Naive thymus-derived CD4-positive, alpha-beta T cell (primary cell): ENCODE measurements around the gene SIPA1L3. TPM values are rescaled to one million over a fixed set of nuclear protein-coding genes. Genes with fewer than 3 reads are reported as not detected.

Experiments
- ATAC-seq: fragments of 150-1000 bp; cut with Tn5 transposase; 2 replicates; pipeline ENCODE4 v1.10.0; 2021; ENCODE audit warnings: mild to moderate bottlenecking, moderate library complexity
- CTCF ChIA-PET: fragments of 350-600 bp; sonication (Branson Sonifier 250); formaldehyde crosslinking; loops from one replicate; lab custom pipeline; 2021; ENCODE audit warnings: antibody characterized with exemption; lab: Charles Lee
- POLR2A ChIA-PET: fragments of 350-600 bp; sonication (Branson Sonifier 250); formaldehyde crosslinking; loops from one replicate; lab custom pipeline; 2021; ENCODE audit warnings: antibody characterized with exemption, inconsistent platforms; lab: Charles Lee
- DNase-seq, 9 donors: peaks; one replicate each; pipeline versions ENCODE4 v3.0.0 to v3.0.0-alpha.2; 2020 to 2022; ENCODE audit warnings: mixed read lengths in 1 of 9
- H3K27ac ChIP-seq: one replicate; pipeline ENCODE4 v1.7.0; 2013; ENCODE audit warnings: mild to moderate bottlenecking, low read depth, low read length, moderate library complexity
- H3K27me3 ChIP-seq, 2 donors: one replicate each; pipeline ENCODE4 v1.7.0; 2013; ENCODE audit warnings: low read length in 2 of 2, mild to moderate bottlenecking in 2 of 2, moderate library complexity in 2 of 2; ENCODE audit not compliant: control insufficient read depth in 2 of 2, insufficient read depth in 2 of 2
- H3K36me3 ChIP-seq, 3 experiments: 1 replicate in 2 of 3; 2 replicates in 1 of 3; pipeline ENCODE4 v1.7.0; 2013; ENCODE audit warnings: low read length in 3 of 3, mild to moderate bottlenecking in 3 of 3, moderate library complexity in 1 of 3; ENCODE audit not compliant: insufficient read depth in 3 of 3, control insufficient read depth in 2 of 3
- H3K4me1 ChIP-seq, 2 donors: one replicate each; pipeline ENCODE4 v1.7.0; 2013; ENCODE audit warnings: low read length in 2 of 2, mild to moderate bottlenecking in 2 of 2, moderate library complexity in 1 of 2; ENCODE audit not compliant: control insufficient read depth in 2 of 2, insufficient read depth in 2 of 2
- H3K4me3 ChIP-seq: 2 replicates; pipeline ENCODE4 v1.7.0; 2013; ENCODE audit warnings: mild to moderate bottlenecking, low read length
- H3K9me3 ChIP-seq, 3 experiments: 1 replicate in 2 of 3; 2 replicates in 1 of 3; pipeline ENCODE4 v1.7.0; 2013; ENCODE audit warnings: low read length in 3 of 3; ENCODE audit not compliant: control insufficient read depth in 2 of 3
- H3K27ac Mint-ChIP-seq, 9 donors: one replicate each; pipeline ENCODE4 v1.8.0; 2020 to 2022; ENCODE audit warnings: mixed read lengths in 9 of 9, mild to moderate bottlenecking in 8 of 9, moderate library complexity in 5 of 9, inconsistent platforms in 2 of 9
- H3K27me3 Mint-ChIP-seq, 5 donors: one replicate each; pipeline ENCODE4 v1.8.0; 2021 to 2022; ENCODE audit warnings: mixed read lengths in 5 of 5, mild to moderate bottlenecking in 1 of 5
- H3K36me3 Mint-ChIP-seq, 5 donors: one replicate each; pipeline ENCODE4 v1.8.0; 2020 to 2022; ENCODE audit warnings: mixed read lengths in 5 of 5, mild to moderate bottlenecking in 3 of 5, inconsistent platforms in 1 of 5
- H3K4me1 Mint-ChIP-seq, 7 donors: one replicate each; pipeline ENCODE4 v1.8.0; 2020 to 2022; ENCODE audit warnings: mixed read lengths in 7 of 7, mild to moderate bottlenecking in 3 of 7, inconsistent platforms in 1 of 7
- H3K4me3 Mint-ChIP-seq, 10 donors: one replicate each; pipeline ENCODE4 v1.8.0; 2020 to 2022; ENCODE audit warnings: mild to moderate bottlenecking in 10 of 10, mixed read lengths in 10 of 10, moderate library complexity in 6 of 10, inconsistent platforms in 2 of 10
- H3K9me3 Mint-ChIP-seq, 11 donors: one replicate each; pipeline ENCODE4 v1.8.0; 2020 to 2022; ENCODE audit warnings: mixed read lengths in 11 of 11, mild to moderate bottlenecking in 4 of 11, inconsistent platforms in 1 of 11, moderate library complexity in 1 of 11
- intact Hi-C, 2 donors: fragments of 100-400 bp; cut with micrococcal nuclease; formaldehyde crosslinking; loops; one replicate each; pipeline ENCODE4 v1.15.1; 2023
- polyA plus RNA-seq, 2 donors: library from polyadenylated mRNA; unstranded; fragments of 300-500 nt; fragmentation: Illumina TruSeq; gene quantifications; one replicate each; pipeline ENCODE4 v1.2.3, GENCODE V29; 2021
- total RNA-seq, 6 experiments: library from RNA in 5 of 6; stranded (reverse) in 5 of 6; gene quantifications; 1 replicate in 5 of 6; 2 replicates in 1 of 6; pipeline ENCODE4 v1.2.3 and lab custom pipeline; 2021 to 2026

The SIPA1L3 gene
- total and polyA plus RNA-seq, 7 experiments from 2014 or later = 0.91 to 38.7 (median 22.5) TPM

DNA sequence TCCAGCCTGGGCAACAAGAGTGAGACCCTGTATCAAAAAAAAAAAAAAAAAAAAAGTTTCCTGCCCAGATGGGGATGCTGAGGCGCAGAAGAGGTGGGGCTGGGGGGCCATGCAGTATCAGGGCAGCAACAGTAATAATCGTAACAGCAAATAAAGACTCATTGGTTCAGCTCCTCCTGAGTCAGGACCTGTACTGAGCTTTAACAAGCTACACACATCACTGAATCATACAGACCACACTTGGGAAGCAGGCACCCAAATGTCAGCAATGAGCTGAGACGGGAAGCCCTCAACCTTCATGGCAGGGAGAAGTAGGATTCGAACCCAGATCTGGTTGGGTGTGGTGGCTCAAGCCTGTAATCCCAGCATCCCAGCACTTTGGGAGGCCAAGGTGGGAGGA is 327.6 kb downstream of the SIPA1L3 start:
- ATAC-seq (no peak), DNase-seq (no peak)
- Histone ChIP-seq H3K4me3 (no peak overlapping the region), H3K9me3 (no peaks in the 10 kb centered on the region), H3K36me3 (no peaks in the 10 kb centered on the region), H3K4me1 (no peaks in the 10 kb centered on the region), H3K27ac (no peak overlapping the region), H3K27me3 (peaks cover 0 to 5% of the 10 kb centered on the region in 2 donors)
- ChIA-PET POLR2A (no interaction called here), CTCF (interaction anchor here (0.7 to 1.6 kb wide), 3 partner anchors 28 to 191 kb away, joined by 3 to 6 read pairs (median 4); partner anchors contain the start of gene CATSPERG)
- Mint-ChIP-seq H3K4me3 (no peak overlapping the region), H3K9me3 (peaks cover 0 to 2% (median 0%) of the 10 kb centered on the region in 11 donors), H3K27ac (no peak overlapping the region), H3K27me3 (peaks cover 25 to 39% (median 32%) of the 10 kb centered on the region in 5 donors), H3K36me3 (no peaks in the 10 kb centered on the region), H3K4me1 (peaks cover 0 to 10% (median 3%) of the 10 kb centered on the region in 7 donors)
- intact Hi-C loops = loop anchor here (1.0 to 5.0 kb wide), 3 partner anchors 101 to 332 kb away; partner anchors contain the start of gene CATSPERG (in 1 of the 2)

DNA sequence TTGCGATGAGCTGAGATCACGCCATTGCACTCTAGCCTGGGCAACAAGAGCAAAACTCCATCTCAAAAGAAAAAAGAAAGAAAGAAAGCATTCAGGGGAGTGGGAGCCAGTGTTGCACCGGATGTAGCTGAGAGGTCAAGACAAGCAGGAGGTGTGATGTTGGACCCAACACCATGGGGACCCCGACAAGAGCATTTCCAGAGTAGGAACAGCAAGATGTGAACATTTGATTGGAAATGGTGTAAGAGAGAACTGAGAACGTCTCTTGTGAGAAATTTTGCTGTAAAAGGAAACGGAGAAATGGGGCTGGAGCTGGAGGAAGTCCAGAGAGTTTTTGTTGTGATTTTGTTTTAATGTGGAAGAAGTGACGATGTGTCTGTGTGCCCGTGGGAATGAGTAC is 332.8 kb downstream of the SIPA1L3 start:
- Mint-ChIP-seq H3K4me1 (peaks cover 4 to 6% (median 5%) of the 10 kb centered on the region in 7 donors), H3K9me3 (no peaks in the 10 kb centered on the region), H3K4me3 (no peak overlapping the region), H3K36me3 (peaks cover 0 to 2% (median 0%) of the 10 kb centered on the region in 5 donors), H3K27me3 (peaks cover 0 to 14% (median 5%) of the 10 kb centered on the region in 5 donors), H3K27ac (no peak overlapping the region)
- DNase-seq = no peak
- H3K27me3 ChIP-seq = no peaks in the 10 kb centered on the region
- H3K4me1 ChIP-seq = peaks cover 0 to 3% of the 10 kb centered on the region in 2 donors
- intact Hi-C loops = loop anchor here (5.0 to 10.0 kb wide), 2 partner anchors 77 to 375 kb away; partner anchors contain the start of genes KCNK6 (in 2 of the 2), YIF1B (in 2 of the 2), EIF3K (in 1 of the 2) and MAP4K1 (in 1 of the 2)
- no peak overlapping the region for H3K27ac ChIP-seq
- no peaks in the 10 kb centered on the region for H3K36me3 ChIP-seq
- ChIA-PET POLR2A (interaction anchor here (0.5 to 1.0 kb wide), 3 partner anchors 95 to 329 kb away, joined by 3 read pairs; partner anchors contain the start of gene PSMD8), CTCF (interaction anchor here (0.6 kb wide), 2 partner anchors 13 to 71 kb away, joined by 3 read pairs; no protein-coding TSS in a partner anchor)
- H3K9me3 ChIP-seq = no peaks in the 10 kb centered on the region
- no peak overlapping the region for H3K4me3 ChIP-seq
- ATAC-seq = no peak

DNA sequence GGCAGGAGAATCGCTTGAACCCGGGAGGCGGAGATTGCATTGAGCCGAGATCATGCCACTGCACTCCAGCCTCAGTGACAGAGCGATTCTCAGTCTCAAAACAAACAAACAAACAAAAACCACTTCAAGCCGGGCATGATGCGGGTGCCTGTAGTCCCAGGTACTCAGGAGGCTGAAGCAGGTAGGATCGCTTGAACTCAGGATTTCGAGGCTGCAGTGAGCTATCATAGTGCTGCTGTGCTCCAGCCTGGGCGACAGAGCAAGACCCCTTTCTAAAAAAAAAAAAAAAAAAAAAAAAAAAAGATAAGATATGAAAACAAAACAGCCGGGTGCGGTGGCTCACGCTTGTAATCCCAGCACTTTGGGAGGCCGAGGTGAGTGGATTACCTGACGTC is 336.3 kb downstream of the SIPA1L3 start:
- CTCF ChIA-PET = interaction anchor here (0.6 to 1.8 kb wide), 5 partner anchors 13 to 160 kb away, joined by 3 to 15 read pairs (median 4); partner anchors contain the start of gene FAM98C
- no peak for ATAC-seq
- peaks cover 0 to 9% (median 4%) of the 10 kb centered on the region in 5 donors for H3K27me3 Mint-ChIP-seq

DNA sequence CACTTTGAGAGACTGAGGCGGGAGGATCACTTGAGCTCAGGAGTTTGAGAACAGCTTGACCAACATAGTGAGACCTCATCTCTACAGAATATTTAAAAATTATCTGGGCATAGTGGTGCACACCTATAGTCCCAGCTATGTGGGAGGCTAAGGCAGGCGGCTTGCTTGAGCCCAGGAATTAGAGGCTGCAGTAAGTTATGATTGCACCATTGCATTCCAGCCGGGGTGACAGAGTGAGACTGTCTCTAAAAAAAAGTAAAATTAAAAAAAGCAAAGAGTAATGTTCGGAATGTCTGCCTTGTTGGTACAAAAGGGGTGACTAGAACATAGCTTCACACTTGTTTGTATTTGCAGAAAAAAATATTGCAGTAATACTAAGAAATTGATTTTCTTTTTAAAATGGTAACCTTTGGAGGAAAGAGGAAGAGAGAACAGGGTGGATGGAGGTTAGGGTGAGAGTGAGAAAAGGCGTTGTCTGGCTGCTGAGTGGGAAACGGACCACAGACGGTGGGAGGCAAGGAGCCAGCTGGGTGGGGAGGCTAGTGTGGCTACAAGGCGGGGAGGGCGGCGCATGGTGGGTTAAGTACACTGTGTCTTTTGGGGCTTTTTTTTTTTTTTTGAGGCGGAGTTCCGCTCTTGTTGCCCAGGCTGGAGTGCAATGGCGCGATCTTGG is 339.0 kb downstream of the SIPA1L3 start:
- Mint-ChIP-seq H3K36me3 (peaks cover 0 to 6% (median 0%) of the 10 kb centered on the region in 5 donors), H3K4me3 (no peak overlapping the region), H3K4me1 (peaks cover 4 to 14% (median 5%) of the 10 kb centered on the region in 7 donors), H3K9me3 (no peaks in the 10 kb centered on the region), H3K27me3 (peaks cover 0 to 5% (median 0%) of the 10 kb centered on the region in 5 donors), H3K27ac (peak overlapping the region in 1 of 9 donors; percentile 33)
- H3K4me3 ChIP-seq = no peak overlapping the region
- POLR2A ChIA-PET = no interaction called here
- no peaks in the 10 kb centered on the region for H3K36me3 ChIP-seq
- H3K27me3 ChIP-seq = no peaks in the 10 kb centered on the region
- ATAC-seq (no peak), DNase-seq (no peak)
- CTCF ChIA-PET = interaction anchor here (0.8 to 1.0 kb wide), 2 partner anchors 20 to 186 kb away, joined by 3 to 4 read pairs; no protein-coding TSS in a partner anchor
- H3K4me1 ChIP-seq = peaks cover 0 to 3% of the 10 kb centered on the region in 2 donors
- intact Hi-C loops = loop anchor here in 1 of 2 donors (10.0 kb wide), 1 partner anchor 369 kb away; the partner anchor contains the start of genes EIF3K and MAP4K1
- H3K27ac ChIP-seq = no peak overlapping the region
- H3K9me3 ChIP-seq = no peaks in the 10 kb centered on the region

More for the DNA sequence above, 336.3 kb downstream of the SIPA1L3 start:
- no peak for DNase-seq
- Histone ChIP-seq H3K4me1 (peaks cover 0 to 3% of the 10 kb centered on the region in 2 donors), H3K9me3 (no peaks in the 10 kb centered on the region), H3K4me3 (no peak overlapping the region), H3K27ac (no peak overlapping the region), H3K27me3 (no peaks in the 10 kb centered on the region), H3K36me3 (no peaks in the 10 kb centered on the region)
- H3K36me3 Mint-ChIP-seq = peaks cover 0 to 2% (median 0%) of the 10 kb centered on the region in 5 donors
- POLR2A ChIA-PET = interaction anchor here (0.6 to 2.0 kb wide), 3 partner anchors 131 to 1087 kb away, joined by 3 to 9 read pairs (median 8); partner anchors contain the start of gene PSMD8
- H3K4me3 Mint-ChIP-seq = peak overlapping the region in 7 of 10 donors; percentile 32 to 68 (median 60)
- peaks cover 4 to 10% (median 5%) of the 10 kb centered on the region in 7 donors for H3K4me1 Mint-ChIP-seq
- H3K9me3 Mint-ChIP-seq = no peaks in the 10 kb centered on the region
- intact Hi-C loops = loop anchor here (5.0 to 10.0 kb wide), 2 partner anchors 74 to 372 kb away; partner anchors contain the start of genes KCNK6 (in 2 of the 2), YIF1B (in 2 of the 2), EIF3K (in 1 of the 2) and MAP4K1 (in 1 of the 2)
- no peak overlapping the region for H3K27ac Mint-ChIP-seq

DNA sequence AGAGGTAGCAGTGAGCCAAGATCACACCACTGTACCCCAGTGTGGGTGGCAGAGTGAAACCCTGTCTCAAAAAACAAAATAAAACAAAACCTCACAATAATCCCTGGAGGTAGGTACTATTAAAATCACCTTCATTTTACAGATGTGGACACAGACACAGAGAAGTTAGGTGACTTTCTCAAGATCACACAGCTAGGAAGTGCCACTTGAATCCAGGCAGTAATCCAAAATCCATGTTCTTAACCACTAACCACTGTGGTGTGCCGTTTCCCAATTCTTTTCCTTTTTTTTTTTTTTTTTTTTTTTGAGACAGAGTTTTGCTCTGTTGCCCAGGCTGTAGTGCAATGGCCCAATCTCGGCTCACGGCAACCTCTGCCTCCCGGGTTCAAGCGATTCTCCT is 340.1 kb downstream of the SIPA1L3 start:
- H3K27me3 Mint-ChIP-seq = peaks cover 0 to 8% (median 5%) of the 10 kb centered on the region in 5 donors
- ChIA-PET CTCF (interaction anchor here (0.7 kb wide), 1 partner anchor 238 kb away, joined by 6 read pairs; no protein-coding TSS in a partner anchor), POLR2A (no interaction called here)
- Histone ChIP-seq H3K27me3 (no peaks in the 10 kb centered on the region), H3K27ac (no peak overlapping the region), H3K36me3 (no peaks in the 10 kb centered on the region), H3K9me3 (no peaks in the 10 kb centered on the region), H3K4me1 (peaks cover 0 to 3% of the 10 kb centered on the region in 2 donors), H3K4me3 (no peak overlapping the region)
- ATAC-seq (no peak), DNase-seq (no peak)
- intact Hi-C loops = loop anchor here in 1 of 2 donors (10.0 kb wide), 1 partner anchor 368 kb away; the partner anchor contains the start of genes EIF3K and MAP4K1
- peaks cover 0 to 9% (median 0%) of the 10 kb centered on the region in 5 donors for H3K36me3 Mint-ChIP-seq
- H3K27ac Mint-ChIP-seq = no peak overlapping the region
- H3K4me1 Mint-ChIP-seq = peaks cover 4 to 22% (median 5%) of the 10 kb centered on the region in 7 donors
- no peaks in the 10 kb centered on the region for H3K9me3 Mint-ChIP-seq
- no peak overlapping the region for H3K4me3 Mint-ChIP-seq

DNA sequence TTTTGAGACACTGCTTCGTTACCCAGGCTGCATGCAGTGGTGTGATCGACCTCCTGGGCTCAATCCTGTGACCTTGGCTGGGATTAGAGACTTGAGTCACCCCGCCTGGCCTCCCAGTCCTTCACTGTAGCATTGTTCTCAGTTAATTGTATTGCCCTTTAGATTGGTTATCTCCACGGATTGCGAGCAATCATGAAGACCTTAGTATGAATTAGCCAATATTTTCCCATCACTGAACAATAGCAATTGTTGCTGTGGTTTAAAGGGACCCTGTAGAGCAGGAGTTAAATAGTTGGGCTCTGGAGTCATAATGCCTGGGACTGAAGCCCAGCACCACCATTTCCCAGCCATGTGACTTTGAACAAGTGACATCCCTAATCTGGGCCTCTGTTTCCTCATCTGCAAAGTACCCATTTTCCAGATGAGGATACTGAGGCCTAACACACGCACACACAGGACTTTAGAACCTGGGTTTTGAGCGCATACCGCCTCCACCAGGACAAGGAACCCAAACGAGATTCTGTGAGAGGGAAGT is 340.8 kb downstream of the SIPA1L3 start:
- peaks cover 0 to 9% (median 5%) of the 10 kb centered on the region in 5 donors for H3K27me3 Mint-ChIP-seq
- no peaks in the 10 kb centered on the region for H3K9me3 Mint-ChIP-seq
- ChIA-PET POLR2A (no interaction called here), CTCF (interaction anchor here (1.0 kb wide), 1 partner anchor 87 kb away, joined by 3 read pairs; the partner anchor contains the start of gene CATSPERG)
- no peak overlapping the region for H3K4me3 Mint-ChIP-seq
- Histone ChIP-seq H3K9me3 (no peaks in the 10 kb centered on the region), H3K4me1 (peaks cover 0 to 3% of the 10 kb centered on the region in 2 donors), H3K4me3 (no peak overlapping the region), H3K27me3 (no peaks in the 10 kb centered on the region), H3K36me3 (no peaks in the 10 kb centered on the region), H3K27ac (no peak overlapping the region)
- no peak overlapping the region for H3K27ac Mint-ChIP-seq
- intact Hi-C loops = loop anchor here in 1 of 2 donors (10.0 kb wide), 1 partner anchor 367 kb away; the partner anchor contains the start of genes EIF3K and MAP4K1
- ATAC-seq = no peak
- H3K36me3 Mint-ChIP-seq = peaks cover 0 to 9% (median 0%) of the 10 kb centered on the region in 5 donors
- peaks cover 4 to 29% (median 5%) of the 10 kb centered on the region in 7 donors for H3K4me1 Mint-ChIP-seq
- DNase-seq = no peak
